GM18507 (cell line): ENCODE measurements around the gene CTDSP2.
"Not testable (repeated sequence)": the region's sequence is repeated elsewhere in the genome, so short reads cannot be mapped to it uniquely, and the experiment has no call there.

Experiments
- DNase-seq: peaks from one replicate; pipeline ENCODE4 v3.0.0; 2011; ENCODE audit warnings: low read depth; ENCODE audit not compliant: insufficient read length; ENCODE audit errors: extremely low spot score
- FAIRE-seq: peaks from 2 replicates; lab custom pipeline; 2011; peaks lifted over from hg19 to GRCh38; lab: Jason Lieb, UNC

CTDSP2 gene

GRCh38 chr12:57859121-57859520 lies 12.6 kb upstream of the CTDSP2 start:
- DNase-seq (no peak), FAIRE-seq (no peak)

GRCh38 chr12:57858123-57858522 lies 11.6 kb upstream of the CTDSP2 start:
- DNase-seq, FAIRE-seq: not testable (repeated sequence)

DNA sequence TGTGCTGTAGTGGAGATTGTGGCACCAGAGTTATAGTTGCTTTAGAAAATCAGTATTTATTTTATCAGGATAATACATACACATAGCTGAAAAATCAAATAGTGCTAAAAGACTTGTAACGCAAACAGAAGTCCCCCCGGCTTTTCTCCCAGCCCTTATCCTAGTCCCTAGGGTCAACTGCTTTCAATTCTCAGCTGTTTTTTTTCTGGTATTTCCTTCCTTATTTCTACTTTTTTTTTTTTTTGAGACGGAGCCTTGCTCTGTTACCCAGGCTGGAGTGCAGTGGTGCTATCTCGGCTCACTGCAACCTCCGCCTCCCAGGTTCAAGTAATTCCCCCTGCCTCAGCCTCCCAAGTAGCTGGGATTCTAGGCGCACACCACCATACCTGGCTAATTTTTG lies 8.4 kb upstream of the CTDSP2 start:
- DNase-seq = no peak
- no peak for FAIRE-seq

DNA sequence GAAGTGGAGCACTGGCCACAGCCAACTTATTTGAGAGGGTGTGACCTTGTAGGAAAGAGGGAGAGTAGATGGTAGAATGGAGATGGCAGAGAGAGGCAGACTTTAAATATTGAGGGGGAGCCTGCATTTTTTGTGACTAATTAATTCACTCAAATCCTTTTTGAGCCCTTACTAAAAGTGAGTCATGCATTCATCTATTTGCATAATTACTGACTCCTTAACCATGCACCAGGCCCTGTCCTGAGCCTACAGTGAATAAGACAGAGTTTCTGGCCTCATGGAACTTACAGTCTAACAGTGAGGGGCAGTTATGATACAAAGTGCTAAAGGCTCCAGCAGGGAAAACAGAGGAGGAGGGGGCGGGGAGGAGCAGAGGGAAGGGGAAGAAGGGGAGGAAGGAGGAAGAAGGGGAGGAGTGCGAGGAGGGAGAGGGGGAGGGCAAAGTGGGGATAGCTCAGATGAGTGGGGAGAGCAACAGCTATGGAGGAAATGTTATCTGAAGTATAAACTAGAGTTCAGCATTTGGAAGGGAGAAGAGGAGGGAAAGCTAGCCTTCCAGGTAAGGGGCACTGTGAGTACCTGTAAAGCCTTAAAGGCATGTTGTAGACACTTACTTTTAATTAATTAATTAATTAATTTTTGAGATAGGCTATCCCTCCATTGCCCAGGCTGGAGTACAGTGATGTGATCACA lies 7.5 kb upstream of the CTDSP2 start:
- no peak for FAIRE-seq
- no peak for DNase-seq

- DNase-seq = no peak
- FAIRE-seq = no peak
Measured at GRCh38 chr12:57852620-57853500, 6.3 kb upstream of the CTDSP2 start.

GRCh38 chr12:57852200-57852599 lies 5.7 kb upstream of the CTDSP2 start:
- FAIRE-seq (no peak), DNase-seq (no peak)

- DNase-seq = no peak
- FAIRE-seq = no peak
Measured at GRCh38 chr12:57851552-57851951, 5.0 kb upstream of the CTDSP2 start.

- DNase-seq (no peak), FAIRE-seq (no peak)
Measured at GRCh38 chr12:57850854-57851430, 4.4 kb upstream of the CTDSP2 start.

DNA sequence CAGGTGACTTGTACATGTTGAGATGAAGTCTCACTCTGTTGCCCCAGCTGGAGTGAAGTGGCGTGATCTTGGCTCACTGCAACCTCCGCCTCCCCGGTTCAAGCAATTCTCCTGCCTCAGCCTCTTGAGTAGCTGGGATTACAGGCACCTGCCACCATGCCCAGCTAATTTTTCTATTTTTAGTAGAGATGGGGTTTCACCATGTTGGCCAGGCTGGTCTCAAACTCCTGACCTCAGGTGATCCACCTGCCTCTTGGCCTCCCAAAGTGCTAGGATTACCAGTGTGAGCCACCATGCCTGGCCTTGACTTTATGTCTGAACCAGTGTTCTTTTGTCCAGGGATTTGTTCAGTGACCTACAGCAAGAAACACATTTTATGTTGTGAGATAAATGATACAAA lies 2.9 kb upstream of the CTDSP2 start:
- FAIRE-seq, DNase-seq: not testable (repeated sequence)

GRCh38 chr12:57849035-57849434 lies 2.5 kb upstream of the CTDSP2 start:
- no peak for DNase-seq
- FAIRE-seq = no peak

DNA sequence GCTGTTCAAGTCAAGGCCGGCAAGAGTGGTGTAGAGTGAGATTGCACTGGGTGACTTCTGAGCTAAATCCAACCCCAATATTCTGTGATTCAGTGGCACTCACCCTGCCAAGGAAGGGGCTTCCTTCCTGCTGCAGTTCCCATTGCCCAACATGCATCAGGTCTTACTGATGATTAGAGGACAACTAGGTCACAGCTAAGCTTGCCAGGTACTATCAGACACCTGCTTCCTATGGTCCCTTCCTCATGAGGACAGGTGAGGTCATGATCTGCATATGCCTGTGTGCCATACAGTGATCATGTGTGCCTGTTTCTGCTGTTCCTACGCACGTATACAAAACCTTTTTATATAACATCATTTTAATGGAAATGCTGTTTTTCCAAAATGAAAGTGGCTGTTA lies 1.7 kb upstream of the CTDSP2 start:
- no peak for DNase-seq
- no peak for FAIRE-seq

DNA sequence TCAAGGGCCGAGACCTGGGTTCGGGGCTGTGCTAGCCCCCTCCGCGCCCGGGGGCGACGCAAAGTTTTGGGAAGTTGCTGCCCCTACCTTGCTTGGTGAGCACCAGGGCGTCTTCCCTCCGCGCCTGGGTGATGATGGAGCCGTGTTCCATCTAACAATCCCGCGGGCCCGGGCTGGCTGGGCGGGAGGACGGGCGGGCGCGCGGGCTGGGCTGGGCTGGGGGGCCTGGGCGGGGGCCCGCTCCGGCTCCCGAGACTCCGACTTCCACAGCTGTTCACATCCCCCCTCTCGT lies 298 bp downstream of the CTDSP2 start:
- FAIRE-seq (no peak), DNase-seq (no peak)

GRCh38 chr12:57845478-57846284 lies 848 bp downstream of the CTDSP2 start:
- DNase-seq = no peak
- peak; percentile 36 for FAIRE-seq

DNA sequence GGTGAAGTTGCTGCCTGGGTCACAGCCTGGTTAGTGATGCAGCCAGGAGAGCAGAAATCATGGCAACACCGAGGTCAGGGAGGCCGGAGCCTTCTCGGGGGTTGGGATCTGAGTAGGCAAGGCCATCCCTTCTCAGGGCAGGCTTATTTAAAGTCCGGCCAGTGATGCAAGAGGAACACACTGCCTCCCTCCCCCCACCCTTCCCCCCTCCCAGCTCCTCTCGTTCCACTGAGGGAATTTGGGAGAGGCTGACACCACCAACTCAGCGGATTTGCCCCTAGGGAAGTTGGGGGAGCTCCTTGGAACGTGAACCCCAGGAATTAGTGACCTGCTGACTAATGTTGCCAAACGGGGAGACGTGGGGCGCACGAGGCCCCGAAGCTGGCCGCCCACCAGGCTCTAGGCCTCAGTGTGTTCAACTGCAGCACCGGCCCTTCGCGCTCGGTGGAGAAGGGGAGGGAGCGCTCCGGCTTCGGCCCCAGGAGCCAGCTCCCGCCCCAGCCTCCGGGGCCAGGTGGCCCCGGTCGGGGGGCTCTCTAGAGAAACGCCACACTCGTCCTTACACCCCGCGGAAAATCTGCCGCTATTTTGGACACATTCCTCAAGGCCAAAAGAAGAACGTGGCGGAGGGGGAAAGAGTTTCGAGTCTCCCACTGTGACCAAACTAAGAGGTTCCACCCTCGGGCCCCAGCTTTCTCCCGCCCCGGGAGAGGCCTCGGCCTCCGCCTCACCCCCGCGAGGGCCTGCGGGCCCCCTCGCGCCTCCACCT lies 1.6 kb downstream of the CTDSP2 start:
- DNase-seq (no peak), FAIRE-seq (no peak)

- FAIRE-seq (no peak), DNase-seq (no peak)
Measured at GRCh38 chr12:57842342-57843294, 3.9 kb downstream of the CTDSP2 start.

DNA sequence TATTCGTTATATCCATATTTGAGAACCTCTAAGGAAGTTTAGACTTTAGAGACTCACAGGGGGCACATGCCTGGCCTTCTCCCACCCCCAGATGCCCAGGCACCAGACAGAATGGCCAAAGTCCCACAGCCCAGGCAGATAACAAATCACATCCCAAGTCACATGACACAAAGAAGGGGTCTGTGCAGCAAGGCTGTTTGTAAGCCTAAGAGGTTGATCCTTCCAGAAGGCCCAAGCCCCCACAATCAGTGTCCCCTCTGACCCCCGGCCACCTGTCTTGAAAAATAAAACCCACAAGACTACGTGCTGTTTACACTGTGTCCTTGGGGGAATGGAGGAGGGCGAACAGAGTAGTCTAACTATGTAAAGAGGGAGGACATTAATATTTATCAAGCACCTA lies 5.1 kb downstream of the CTDSP2 start:
- no peak for FAIRE-seq
- no peak for DNase-seq

DNA sequence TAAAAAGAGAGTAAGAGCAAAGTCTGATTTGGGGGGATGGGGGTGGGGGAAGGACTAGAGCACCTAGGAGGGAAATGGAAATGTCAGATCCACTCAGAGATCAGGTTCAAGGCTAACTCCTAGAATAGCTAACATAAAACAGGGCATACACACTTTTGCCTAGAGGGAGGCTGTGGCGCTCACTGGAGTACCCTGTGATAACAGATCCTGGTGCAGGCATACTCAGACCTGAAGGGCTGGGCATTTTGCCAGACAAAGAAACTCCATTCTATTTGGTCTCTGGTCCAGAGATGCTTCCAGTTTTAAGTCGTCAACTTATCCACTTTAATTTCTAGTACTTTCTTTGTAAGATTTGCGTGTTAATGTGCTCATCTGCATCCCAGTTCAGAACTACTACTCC lies 5.8 kb downstream of the CTDSP2 start:
- DNase-seq (no peak), FAIRE-seq (no peak)

DNA sequence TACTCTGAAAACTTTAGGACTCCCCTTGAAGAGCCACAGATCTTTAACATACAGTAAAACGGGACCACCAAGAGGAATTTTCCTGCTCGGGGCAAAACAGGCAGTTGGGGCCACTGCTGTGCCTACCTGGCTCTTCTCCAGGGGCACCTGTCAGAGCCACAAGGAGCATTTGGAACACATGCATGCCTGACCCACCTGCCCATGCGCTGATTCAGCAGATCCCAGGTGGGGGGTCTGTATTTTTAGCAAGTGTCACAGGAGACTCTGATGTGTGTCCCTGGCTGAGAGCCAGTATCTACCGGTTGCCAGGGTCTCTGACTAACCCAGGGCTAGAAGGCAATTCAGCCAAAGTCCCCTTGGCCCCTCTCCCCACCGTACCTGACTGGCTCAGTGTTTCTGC lies 6.5 kb downstream of the CTDSP2 start:
- FAIRE-seq (no peak), DNase-seq (no peak)
